Stimulated activated CD4-positive, alpha-beta T cell treated with anti-CD3 and anti-CD28 coated beads, Interleukin-2, amount 100 ng/mL, for 48 hours (primary cell): ENCODE measurements around the gene LINGO1.

ENCODE experiments used
- DNase-seq, 2 donors: peaks; one replicate each; pipeline ENCODE4 v3.0.0-alpha.2; 2020

The LINGO1 gene

DNA sequence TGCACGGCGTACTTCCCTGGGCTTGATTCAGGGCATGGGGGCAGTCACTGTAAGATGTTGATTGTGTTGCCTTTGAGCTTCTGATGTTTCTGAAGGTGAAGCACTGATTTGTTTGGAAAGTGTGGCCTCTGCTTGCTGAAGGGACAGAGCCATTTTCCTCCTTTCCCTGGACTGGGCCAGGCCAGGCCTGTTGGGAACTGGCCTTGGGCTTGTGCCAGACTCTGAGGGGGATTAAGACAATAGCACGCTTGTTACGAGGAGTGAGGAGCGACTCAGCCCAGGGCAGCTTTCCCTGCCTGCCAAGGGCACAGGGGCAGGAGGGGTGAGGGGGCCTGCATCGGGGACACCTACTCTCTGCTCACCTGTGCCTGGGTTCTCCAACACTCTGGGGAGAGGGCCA, 42.9 kb downstream of the LINGO1 start:
- DNase-seq: no peak

DNA sequence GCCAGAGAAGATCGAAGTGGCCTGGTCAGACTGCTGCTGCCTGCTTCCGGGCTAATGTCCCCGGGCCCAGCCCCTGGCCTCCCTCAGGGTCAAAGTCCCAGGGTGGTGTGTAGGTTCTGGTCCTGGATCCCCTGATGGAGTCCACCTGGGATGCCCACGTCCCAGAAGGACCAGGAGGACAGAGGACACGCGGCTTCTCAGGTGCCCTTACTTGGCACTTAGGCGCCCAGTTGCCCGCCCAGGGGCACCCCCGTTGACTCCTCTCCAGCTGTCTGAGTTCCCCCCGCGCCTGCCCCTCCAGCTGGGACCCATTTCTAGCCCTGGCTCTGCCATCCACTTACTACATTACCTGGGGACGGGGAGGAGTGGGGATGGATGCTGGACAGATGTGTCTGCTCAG, 44.6 kb downstream of the LINGO1 start:
- DNase-seq: no peak

DNA sequence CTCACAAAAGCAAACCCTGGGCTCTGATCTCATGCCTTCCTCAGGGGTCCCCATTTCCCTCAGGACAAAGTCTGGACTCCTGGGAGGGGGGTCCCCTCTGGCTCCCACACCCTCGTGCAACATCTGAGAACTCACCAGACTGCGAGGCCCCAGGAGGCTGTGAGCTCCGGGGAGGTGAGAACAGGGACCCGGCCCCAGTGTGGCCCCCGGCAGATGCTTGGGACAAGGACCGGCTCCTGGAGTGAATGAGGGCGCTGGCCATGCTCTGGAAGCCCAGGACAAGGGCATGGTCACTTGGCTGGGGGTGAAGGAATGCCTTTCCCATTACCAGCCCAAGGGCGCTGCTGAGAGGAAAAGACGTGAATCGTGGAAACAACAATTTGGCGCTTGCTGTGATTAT, 48.0 kb downstream of the LINGO1 start:
- no peak for DNase-seq

- DNase-seq: no peak
Observed at GRCh38 chr15:77584201-77584600, 48.5 kb downstream of the LINGO1 start.

- DNase-seq: no peak
Observed at GRCh38 chr15:77582763-77583162, 49.9 kb downstream of the LINGO1 start.

DNA sequence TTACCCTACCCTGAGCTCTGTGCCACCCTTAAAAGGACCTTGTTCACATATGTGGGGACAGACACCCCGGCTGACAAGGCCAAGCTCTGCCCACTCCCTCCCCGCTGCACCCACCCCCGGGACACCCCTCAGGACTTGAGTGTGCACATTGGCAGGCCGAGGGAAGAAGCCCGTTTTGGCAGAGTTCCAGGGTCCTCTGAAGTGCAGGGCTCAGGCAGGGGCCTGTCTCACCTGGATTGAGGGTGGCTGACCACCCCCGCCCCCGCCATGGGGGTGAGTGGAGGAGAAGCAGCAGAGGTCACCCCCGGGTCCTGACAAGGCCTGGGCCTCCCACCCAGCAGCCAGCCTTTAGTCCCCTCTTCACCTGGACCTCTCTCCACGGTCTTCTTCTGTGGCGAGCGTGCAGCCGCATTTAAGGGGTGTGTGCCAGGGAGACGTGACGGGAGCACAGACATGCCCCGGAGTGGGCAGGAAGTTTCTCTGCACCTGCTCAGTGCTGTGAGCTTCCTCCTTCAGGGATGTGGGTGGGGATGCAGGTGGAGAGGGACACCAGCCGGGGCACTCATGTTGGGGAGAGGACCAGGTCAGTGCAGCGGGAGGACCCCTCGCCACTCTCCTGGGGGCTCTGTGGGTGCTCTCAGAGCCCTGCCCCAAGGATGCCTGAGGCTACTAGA, 50.7 kb downstream of the LINGO1 start:
- DNase-seq: no peak

- no peak for DNase-seq
Observed at GRCh38 chr15:77580996-77581682, 51.6 kb downstream of the LINGO1 start.

GRCh38 chr15:77579498-77580188, 53.1 kb downstream of the LINGO1 start:
- no peak for DNase-seq

DNA sequence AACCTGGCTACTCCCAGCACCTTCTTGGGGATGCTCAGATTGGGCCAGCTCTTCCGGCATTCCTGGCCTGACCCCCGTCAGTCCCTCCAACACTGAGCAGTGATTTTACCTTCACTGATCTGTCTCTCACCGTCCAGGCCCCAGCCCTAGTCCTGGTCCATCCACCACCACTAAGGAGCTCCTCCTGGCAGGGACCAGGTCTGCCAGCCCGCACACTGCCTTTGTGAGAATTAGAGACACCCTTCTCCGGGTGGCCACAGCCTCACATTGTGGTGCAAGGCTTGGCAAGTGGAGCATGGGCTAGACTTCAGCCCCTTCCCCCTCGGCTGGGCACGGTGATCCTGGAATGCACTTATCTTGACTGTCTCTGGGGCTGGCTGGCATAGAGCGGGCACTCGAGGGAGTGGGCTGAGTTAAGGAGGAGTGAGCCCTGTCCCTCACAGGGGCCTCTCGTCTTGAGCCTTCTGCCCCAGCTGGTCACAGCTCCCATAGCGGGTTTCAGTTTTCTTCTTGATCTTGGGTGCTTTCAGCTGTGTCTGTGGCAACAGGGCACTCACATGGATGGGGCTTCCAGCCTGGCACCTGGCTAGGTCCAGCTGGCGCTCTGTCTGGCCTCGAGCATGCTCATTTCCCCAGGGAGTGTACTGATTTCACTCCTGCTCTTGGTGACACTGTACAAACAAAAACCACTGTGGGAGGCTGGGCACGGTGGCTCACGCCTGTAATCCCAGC, 53.9 kb downstream of the LINGO1 start:
- DNase-seq: no peak

- DNase-seq: no peak
Observed at GRCh38 chr15:77577366-77577950, 55.3 kb downstream of the LINGO1 start.

DNA sequence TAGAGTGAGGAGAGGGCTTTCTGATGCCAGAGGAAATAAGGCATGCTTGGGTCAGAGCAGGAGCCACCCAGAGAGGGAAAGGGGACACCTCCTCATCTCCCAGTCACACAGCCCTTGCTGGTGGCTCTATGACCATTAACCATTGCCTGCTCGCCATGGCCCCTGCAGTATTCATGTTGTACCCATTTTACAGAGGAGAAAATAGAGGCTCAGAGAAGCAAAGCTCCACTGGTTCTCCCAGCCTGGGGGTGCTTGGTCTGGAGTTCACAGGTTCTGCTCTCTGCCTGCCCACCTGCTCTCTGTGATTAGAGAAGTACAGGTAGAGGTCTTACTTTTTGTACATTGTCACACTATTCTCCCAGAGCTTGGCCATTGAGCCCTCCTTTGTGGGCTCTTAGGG, 56.2 kb downstream of the LINGO1 start:
- DNase-seq: no peak

GRCh38 chr15:77575203-77575934, 57.3 kb downstream of the LINGO1 start:
- no peak for DNase-seq

GRCh38 chr15:77574521-77575202, 58.0 kb downstream of the LINGO1 start:
- no peak for DNase-seq

- no peak for DNase-seq
Observed at GRCh38 chr15:77573802-77574201, 58.9 kb downstream of the LINGO1 start.

DNA sequence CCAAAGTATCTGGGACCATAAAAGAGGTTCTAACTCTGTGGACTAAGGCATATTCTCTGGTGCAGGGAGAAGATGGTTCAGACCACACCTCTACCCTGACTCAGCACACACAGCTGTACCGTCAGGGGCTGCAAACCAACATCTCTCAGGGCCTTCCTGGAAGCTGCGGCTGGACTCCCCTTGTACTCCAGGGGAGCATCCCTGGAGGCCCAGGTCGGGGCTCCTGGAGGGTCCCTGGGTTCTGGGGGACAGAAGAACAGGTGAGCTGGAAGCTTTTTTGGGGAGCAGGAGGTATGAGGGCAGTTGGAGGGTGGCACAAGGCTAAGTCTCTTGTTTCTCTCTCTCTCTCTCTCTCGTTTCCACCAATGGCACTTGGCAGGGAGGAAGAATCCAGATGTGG, 60.5 kb downstream of the LINGO1 start:
- DNase-seq: no peak

DNA sequence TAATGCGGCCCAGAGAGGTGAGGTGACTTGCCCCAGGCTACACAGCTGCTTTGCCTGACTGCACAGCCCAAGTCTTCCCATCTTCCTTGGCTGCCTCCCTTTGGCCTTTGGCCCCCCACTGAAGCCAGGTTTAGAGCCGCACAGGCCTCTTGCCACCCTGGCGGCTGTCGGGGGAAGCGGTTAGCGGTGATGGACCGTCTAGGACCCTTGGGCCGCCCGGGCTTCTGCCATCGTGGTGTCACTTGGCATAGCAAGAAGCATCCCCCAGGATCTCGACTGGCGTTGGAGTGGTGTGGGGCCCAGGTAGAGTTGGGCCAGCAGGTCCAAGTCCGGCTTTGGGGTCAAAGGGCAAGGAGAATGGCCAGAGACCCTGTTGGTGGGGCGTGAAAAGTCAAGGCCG, 61.0 kb downstream of the LINGO1 start:
- DNase-seq: no peak

DNA sequence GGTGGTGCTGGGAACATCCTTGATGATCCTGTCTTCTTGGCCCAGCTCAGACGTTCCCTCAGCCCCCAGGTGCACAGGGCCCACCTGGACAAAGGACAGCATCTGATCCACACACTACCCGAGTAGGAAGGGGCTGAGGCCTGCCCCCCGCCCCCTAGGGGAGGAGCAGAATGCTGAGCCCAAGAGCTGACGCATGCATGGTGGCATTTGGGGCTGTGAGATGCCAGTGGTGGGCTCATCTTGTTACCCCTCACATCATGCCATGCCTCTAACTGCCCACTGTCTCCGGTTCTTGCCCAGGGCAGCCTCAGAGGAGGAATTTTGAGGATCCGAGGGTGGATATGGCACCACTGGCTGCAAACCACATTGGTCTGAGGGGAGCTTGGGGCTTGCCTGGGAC, 61.5 kb downstream of the LINGO1 start:
- DNase-seq: no peak

GRCh38 chr15:77569729-77570125, 63.0 kb downstream of the LINGO1 start:
- no peak for DNase-seq

GRCh38 chr15:77568973-77569728, 63.6 kb downstream of the LINGO1 start:
- DNase-seq: no peak

DNA sequence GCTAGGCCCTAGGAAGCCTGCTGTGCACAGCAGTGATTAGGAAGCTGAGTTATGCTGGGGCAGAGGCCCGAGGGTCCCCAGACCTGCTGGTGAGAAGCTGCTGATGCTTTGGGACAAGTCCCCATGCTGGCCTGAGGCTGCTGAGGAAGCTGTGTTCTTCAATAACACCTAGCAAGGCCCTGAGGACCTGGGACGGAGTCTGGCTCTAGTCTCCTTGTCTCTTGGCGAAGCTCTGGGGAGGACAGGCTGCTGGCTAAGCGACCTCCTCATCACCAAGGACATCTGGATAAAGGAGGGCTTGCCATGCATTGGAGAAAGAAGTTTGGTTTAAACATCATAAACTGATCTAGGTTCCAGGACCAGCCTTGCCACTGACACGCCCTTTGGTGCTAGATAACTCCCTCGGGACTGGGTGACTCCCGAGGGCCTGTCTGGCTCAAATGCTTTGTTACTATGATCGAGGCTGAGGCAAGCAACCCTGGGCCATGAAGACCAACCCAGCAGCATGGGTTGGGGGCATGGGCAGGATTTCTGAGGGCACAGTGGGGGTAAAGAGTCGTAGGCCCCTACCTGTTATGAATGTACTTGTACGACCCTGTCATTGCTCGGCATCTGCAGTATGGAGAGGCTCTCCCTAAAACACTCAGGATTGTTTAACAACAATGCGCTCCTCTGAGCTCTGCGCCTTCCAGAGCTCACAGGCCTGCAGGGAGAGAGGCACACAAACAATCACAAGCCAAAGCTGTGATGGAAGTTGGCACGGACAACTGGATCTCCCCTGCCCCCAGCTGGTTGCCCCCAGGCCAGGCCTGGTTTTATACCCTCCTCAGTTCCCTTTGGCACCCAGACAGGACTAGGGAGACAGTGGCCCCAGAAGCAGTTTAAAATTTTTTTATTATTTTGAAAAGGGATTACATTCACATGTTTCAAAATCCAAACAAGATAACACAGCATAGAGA, 64.4 kb downstream of the LINGO1 start:
- no peak for DNase-seq
